HG03520 (cell line): ENCODE data around the gene FSTL3.
"Not testable (repeated sequence)": the region's sequence is repeated elsewhere in the genome, so short reads cannot be mapped to it uniquely, and the experiment has no call there.

Experiments used
- ATAC-seq: cut with Tn5 transposase; IDR thresholded peaks from one replicate; pipeline ENCODE4 v1.9.1; 2021; ENCODE audit warnings: mild to moderate bottlenecking, moderate library complexity; ENCODE audit not compliant: unreplicated experiment

Gene FSTL3

DNA sequence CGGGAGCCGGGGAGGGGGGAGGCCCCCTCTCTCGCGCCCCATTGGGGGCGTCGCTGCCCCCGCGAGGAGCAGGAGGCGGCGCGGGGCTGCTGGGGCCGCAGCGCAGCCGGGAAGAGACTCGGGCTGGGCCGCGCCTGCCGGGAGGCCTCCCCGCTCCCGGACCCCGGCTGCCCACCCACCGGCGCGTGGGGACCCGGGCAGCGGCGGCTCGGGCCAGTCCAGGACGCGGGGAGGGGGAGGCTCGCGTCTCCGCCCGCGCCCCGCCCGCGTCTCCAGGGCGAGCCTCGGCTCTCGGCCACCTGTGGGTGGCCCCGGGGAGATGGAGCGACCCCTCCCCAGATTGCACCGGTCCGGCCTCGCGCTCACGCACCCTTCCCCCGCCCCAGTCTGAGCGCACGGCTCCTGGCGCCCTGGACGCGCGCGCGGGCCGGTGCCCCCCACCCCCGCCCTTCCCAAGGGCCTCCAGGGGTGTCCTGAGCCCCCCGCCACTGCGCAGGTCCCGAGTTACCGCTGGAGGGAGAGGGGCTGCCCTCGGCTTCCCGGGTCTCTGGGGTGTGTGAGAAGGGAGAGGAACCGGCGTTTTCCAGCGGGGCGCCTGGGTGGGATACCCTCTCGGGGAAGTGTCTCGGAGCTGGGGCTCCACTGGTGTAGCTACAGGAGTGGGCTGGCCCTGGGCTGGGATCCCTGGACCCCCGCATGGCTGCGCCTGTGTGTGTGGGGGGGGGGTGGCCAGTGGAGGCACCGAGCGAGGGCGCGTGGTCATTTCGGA lies 33.2 kb downstream of the FSTL3 start:
- no peak for ATAC-seq

DNA sequence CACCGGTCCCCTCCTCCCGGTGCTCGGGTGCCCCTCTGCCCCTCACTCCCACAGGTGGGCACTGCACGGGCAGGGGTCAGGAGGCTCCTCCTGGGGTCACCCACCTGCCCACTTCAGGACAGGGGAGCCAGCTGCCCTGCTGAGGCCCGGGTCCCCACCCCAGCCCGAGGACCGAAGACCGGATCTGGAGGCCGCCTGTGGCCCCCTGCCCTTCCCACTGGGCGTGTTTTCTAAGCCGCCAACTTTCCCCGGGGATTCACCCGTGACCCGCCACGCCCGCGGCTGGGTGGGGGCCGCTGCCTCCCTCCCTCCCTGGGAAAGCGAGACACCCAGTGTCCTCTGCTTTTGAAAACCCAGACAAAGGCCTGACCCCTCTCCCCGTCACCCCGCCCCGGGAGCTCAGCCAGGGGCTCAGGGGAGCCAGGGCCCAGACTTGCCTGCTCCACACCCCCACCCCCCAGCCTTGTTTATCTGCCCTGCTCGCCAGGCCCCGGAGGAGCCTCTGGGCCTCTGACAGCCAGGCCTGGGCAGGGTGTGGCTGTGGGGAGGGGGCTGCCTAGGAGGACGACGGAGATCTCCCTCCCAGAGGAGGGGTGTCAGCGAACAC lies 33.9 kb downstream of the FSTL3 start:
- no peak for ATAC-seq

DNA sequence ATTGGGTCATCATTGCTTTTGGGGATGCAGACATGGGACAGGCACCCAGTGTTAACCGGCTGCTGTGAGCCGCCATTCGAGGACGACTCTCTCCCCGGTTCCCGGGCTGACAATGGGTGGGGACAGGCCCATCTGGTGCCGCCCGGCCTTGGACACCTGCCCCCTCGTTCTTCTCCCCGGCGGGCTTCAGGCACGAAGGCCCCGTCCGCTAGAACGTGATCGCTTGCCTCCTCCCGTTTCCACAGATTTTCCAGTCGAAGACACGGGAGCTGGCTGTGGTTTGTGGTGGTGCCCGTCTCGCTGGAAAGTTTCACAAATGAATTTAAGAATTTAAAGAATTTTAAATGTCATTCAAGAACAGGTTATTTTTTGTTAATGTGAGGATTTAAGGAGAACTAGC lies 34.6 kb downstream of the FSTL3 start:
- no peak for ATAC-seq

DNA sequence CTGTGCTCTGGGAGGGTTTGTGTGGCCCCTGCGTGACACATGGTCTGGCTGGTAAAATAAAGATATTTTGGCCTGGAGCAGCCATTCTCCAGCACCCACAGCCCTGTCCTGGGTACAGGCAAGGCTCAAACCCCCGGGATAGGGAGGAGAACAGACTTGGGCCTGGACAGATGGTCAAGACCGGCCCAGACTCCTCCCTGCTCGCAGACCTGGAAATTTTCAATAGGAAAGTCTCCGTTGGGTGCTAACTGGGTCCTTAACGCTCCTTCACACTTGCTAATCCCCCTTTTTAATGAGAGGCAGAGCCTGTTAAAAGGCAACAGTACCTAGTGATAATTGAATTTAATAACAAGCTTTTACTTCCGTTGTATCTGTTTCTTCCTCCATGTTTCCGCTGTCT lies 35.1 kb downstream of the FSTL3 start:
- ATAC-seq = no peak

DNA sequence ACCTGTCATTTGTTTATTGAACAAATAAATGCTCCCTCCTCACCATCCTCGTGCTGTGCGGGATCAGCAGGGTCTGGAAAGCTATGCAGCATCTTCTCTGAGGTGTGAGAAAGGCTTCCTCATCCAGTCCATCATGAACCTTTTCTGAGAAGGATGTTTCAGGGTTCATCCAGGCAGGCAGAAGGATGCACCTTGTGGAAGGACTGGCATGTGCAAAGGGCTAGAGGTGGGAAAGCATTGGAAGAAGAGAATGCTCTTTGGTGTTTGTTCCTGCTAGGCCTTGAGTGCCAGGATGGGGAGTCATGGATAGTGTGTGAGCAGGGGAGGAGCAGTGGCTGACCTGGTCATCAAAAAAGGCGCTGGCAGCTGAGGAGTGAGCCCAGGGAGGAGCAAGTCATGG lies 39.2 kb downstream of the FSTL3 start:
- ATAC-seq = no peak

DNA sequence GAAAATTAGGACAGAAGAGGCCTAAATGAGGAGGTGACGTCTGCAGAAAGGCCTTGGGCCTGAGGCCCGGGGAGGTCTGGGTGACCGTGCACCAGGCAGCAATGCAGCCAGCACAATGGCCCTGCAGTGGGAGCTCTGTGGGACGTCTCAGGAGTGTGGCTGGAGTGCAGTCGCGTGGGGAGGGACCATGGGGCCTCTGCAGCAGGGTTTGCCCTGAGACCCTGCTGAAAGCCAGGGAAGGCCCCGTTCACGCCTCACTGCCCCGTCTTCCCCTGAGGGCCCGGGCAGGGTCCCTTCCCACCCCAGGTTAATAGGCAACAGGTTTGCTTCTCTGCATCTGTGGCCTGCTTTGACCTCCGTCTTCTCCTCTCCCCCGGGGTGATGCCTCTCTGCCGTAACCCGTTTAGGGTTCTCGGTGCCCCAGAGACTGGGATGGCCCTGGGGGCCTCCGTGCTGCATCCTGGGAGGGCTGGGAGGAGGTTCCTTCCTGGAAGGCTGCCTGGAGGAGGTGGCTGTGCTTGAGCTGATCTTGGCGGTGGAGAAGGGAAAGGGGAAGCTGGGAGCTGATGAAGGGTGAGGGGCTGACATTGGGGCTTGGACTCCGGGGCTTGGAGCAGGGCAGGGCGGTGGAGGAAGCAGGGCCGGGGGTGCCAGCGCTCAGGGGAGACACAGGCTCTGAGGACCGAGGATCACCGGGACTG lies 42.2 kb downstream of the FSTL3 start:
- no peak for ATAC-seq

DNA sequence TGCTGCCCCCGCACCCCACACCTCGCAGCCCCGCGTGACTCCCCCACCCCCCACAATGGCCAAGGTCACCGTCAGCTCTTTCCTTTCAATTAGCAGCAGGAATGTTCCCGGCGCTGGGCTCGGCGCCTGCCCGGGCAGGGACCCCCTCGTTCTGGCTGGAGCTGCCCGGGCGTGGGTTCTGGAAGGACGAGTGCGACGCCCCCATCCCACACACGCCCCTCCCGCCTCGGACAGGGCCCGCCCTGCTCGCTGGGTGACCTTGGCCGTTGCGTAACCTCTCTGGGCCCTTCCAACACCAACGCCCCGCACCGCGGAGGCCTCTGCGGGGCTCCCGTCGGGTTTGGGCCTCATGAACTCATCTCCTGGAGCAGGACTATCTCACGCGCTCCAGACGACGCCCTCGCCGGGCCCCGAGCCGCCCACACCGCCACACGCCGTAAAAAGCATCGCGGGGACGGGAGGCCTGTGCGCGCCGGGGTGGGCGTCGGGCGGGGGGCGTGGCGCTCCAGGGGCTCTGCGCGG lies 42.9 kb downstream of the FSTL3 start:
- no peak for ATAC-seq

DNA sequence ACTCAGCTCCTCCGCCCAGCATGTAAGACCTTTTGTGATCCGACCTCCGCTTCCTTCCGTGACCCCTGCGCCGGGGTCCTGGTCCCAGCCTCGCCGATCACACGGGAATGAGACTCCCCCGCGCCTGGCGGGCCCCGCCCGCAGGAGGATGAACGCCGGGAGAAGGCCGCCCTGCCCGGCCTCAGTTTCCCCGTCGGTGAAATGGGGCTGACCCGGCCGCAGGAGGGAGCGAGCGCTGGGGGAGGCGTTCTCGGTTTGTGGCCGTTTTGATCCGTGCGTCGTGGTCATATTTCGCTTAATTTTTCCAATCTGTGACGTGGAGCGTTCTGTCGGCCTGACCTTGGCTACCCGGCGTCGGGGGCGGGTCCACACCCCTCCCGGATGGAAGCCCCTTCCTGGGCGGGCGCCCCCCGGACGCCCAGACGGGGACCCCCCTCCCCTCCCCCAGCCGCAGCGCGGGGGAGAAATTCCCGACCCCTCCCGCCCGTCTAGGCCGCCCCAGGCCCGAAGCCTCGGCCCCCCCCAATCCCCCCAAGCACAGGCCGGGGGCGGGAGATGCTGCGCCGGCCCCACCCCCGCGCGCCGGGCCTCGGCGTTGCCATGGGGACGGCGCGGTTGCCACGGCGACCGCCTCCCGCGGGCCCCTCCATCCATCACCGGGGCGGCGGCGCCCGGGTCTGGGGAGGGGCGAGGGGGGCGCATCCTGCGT lies 43.6 kb downstream of the FSTL3 start:
- ATAC-seq = no peak

DNA sequence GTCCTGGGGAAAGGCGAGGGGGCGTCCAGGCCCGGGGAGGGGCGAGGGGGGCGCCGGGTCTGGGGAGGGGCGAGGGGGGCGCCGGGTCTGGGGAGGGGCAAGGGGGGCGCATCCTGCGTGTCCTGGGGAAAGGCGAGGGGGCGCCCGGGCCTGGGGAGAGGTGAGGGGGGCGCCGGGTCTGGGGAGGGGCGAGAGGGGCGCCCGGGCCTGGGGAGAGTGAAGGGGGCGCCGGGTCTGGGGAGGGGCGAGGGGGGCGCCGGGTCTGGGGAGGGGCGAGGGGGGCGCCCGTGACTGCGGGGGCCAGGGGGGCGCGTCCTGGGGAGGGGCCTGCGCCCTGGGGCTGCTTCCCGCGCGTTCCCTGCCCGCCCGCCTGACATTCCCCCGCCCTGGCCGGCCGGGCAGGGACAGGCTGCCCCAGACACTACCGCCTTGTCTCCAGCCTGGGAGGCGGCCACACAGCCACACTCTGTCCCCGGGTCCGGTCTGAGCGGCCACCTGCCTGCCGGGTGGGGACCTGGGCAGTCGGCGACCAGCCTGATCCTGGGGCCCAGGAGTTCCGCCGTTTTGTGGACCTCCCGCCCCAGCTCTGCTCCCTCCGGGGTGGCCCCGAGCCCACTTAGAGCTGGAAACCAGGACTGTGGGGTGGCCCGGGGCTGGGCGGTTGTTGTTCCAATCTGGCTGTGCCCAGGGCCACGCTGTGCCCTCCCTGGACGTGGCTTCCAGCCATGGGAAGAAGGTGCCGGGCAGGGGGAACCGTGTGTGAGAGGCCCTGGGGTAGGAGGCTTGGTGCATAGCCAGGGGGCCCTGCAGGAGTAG lies 44.4 kb downstream of the FSTL3 start:
- no peak for ATAC-seq

DNA sequence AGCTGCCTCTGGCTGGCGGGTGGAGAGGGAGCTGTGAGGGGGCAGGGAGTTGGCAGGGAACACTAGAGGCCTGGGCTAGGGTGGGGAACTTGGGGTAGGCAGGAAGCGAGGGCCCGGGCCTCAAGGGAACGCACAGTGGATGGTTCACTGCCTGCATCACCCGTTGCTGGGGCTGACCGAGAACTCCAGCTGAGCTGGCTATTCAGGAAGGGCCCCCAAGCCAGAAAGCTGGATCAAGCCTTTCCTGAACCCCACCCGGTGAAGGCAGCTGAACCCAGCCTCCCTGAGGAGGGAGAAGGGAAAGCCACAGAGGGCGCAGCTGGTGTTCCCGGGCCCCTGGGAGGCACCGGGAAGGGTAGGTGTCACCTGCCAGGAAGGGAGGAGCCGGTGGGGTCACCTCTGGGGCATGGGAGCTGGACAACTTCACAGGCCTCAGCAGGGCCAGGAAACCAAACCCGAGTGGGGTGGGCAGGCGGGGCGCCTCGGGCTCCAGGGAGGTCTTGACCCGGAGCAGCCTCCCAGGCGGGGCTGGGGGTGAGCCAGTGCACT lies 46.4 kb downstream of the FSTL3 start:
- no peak for ATAC-seq

DNA sequence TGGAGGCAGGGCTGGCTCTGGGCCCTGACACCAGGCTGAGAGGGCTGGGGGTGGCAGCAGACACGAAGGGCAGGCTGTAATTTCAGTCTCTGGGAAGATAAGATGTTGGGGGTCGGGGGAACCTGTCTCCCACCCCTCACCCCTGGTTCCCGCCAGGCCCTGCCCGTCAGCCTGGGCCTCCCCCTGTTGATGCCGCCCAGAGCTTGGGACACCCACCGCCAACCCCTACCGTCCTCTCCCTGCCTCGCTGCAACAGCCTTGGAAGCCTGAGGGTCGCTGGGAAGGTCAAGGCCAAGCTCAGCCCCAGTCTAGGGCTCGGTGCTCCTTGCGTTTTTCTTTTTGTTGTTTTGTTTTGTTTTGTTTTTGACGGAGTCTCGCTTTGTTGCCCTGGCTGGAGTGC lies 47.1 kb downstream of the FSTL3 start:
- ATAC-seq = no peak

DNA sequence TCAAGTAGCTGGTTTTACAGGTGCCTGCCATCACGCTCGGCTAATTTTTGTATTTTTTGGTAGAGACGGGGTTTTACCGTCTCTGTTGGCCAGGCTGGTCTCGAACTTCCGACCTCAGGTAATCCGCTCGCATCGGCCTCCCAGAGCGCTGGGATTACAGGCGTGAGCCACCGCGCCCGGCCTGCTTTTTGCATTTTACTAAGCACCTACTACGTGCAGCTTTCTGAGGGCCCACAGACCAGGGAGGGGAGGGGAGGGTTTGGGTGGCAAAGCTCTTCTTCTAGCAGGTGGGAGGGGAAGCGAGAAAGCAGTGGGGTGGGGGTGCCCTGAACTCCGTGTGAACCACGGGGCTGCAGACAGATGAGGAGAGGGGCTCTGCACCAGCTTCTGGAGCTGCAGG lies 47.5 kb downstream of the FSTL3 start:
- ATAC-seq = no peak

DNA sequence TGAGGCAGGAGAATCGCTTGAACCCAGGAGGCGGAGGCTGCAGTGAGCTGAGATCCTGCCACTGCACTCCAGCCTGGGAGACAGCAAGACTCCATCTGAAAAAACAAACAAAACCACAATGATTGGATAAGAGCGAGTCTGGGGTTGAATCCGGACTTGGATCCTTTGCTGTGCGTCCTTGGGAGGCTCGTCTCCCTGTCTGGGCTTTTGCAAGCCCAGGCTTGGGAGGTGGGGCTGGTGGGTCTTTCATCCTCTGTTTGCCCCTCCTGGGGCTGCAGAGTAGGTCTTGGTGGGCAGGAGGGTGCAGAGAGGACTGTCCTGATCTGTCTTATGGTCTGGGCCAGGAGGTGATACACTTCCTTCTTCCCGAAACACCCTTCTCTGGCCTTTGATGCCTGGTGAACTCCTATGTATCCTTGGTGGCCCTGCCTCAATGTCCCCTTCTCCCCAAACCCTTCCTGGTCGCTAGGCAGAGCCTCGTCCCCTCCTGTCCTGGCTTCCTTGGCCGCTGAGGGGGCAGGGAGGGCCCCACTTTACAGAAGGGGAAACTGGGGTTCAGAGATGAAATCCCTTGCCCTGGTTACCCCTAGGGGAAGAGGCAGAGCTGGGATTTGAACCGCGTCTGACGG lies 49.4 kb downstream of the FSTL3 start:
- no peak for ATAC-seq

DNA sequence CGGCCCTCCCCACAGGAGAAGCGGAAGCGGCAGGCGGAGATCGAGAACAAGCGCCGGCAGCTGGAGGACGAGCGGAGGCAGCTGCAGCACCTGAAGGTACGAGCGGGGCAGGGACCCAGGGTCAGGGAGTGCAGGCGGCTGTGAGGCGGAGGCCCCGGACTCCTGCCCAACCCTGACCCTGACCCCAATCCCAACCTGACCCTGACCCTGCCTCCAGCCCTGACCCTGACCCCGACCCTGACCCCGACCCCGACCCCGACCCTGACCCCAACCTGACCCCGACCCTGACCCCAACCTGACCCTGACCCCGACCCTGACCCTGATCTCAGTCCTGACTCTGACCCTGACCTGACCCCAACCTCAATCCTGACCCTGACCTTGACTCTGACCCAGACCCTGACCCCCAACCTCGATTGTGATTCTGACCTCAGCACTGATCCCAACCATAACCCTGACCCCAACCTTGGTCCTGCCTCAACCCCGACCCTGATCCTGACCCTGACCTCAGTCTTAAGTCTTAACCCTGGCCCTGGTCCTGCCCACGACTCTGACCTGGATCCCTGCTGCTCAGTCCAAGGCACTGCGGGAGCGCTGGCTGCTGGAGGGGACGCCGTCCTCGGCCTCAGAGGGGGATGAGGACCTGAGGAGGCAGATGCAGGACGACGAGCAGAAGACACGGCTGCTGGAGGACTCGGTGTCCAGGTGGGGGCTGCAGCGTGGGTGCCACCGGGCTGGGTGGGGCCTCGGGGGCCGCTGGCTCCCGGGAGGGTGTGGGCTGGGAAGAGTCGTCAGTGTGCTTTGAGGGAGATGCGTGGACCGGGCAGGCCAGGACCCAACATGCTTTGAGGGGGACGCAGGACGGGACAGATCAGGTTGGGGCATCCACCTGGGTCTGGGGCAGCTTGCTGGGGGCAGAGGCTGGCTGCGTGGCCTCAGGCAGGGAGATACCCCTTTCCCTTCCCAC lies 51.1 kb downstream of the FSTL3 start:
- ATAC-seq = no peak

DNA sequence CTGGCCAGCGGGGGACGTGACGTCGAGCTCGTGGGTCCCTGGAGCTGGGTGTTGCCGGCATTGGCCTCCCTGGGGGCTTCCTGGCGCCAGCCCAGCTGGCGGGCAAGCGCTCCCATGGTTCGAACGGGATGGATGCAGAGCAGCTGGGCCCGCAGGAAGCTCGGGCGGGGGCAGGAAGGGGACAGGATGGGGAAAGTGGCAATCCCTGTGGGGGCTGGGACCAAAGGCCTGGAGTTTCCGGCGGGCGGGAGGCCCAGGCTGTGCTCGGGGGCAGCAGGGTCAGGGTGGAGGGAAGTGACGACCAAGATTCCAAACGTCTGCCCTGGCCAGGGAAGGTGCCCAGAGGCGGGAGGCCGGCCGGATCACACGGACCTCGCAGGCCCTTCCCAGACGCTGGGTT lies 51.8 kb downstream of the FSTL3 start:
- ATAC-seq = no peak

DNA sequence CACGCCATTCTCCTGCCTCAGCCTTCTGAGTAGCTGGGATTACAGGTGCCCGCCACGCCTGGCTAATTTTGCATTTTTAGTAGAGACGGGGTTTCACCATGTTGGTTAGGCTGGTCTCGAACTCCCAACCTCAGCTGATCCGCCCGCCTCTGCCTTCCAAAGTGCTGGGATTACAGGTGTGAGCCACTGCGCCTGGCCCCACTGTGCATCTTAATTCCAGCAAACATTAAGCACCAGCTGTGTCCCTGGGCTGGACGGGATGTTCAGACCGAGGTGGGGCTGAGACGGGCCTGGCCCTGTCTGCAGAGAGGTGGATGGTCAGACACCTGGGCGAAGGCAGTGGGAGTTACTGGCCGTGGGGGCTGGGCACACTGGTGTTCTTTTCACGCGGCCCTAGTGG lies 53.4 kb downstream of the FSTL3 start:
- ATAC-seq = not testable (repeated sequence)

DNA sequence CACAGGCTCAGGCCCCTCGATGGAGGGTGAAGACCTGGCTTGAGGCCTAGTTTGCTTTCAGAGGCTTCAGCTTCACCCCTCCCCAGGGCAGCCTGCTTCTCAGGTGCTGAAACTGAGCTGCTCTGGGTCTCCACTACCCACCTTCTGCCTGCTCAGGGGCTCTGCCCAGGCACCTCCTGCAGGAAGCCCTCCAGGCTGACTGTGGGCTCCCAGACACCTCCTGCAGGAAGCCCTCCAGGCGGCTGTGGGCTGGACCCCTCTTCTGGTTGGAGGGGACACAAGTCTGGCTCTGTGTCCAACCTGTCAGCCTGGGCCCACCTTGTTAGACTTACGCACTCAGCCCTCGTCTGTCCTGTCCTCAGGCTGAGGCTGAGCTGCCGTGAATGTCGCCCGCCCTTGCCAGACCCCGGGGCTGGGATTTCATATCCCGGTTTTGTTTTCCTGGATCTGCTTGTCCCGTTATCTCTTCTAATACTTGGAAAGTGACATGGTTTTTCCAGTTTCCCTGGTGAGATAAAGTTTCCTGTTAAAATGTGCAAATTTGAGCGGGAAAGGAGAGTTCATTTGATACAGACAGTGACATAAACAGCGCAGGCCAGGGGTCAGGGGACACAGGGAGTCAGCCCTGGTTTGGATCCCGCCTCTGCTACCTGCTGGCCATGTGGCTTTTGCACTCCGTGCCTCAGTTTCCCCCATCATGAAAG lies 53.9 kb downstream of the FSTL3 start:
- ATAC-seq = no peak

DNA sequence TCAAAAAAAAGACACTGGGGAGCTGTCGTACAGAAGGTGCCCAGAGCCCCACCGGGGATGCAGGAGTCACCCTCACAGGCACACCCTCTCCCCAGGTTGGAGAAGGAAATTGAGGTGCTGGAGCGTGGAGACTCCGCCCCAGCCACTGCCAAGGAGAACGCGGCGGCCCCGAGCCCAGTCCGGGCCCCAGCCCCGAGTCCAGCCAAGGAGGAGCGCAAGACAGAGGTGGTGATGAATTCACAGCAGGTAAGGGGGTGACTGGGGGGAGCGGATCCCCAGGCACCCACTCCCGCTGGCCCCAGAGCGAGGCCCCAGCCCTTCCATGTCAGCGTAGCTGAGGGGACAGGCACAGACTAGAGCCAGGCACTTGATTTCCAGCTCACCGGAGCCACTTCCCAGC lies 54.8 kb downstream of the FSTL3 start:
- no peak for ATAC-seq
